GM23338 (cell line): Measurements from ENCODE around the gene TMEM63C. TPM values are rescaled to one million over a fixed set of nuclear protein-coding genes. Genes with fewer than 3 reads are reported as not detected.

Experiments
- ATAC-seq: fragments of 200-7000 bp; cut with Tn5 transposase; 3 replicates; pipeline ENCODE4 v1.9.1; 2020
- DNase-seq: peaks from one replicate; pipeline ENCODE4 v3.0.0-alpha.2; 2015; ENCODE audit warnings: low spot score
- H2AFZ ChIP-seq: fragments of 200-600 bp; sonication (generic); 2 replicates; pipeline ENCODE4 v1.8.0; 2016; ENCODE audit warnings: antibody characterized with exemption, mild to moderate bottlenecking, moderate library complexity
- H3F3A ChIP-seq: fragments of 200-600 bp; sonication (generic); replicated peaks from 2 replicates; pipeline ENCODE4 v1.8.0; 2017; ENCODE audit warnings: antibody characterized with exemption, mixed run types, low read depth
- H3K27ac ChIP-seq: fragments of 200-600 bp; sonication (generic); 2 replicates; pipeline ENCODE4 v1.6.1; 2016; ENCODE audit warnings: low read depth
- H3K27me3 ChIP-seq: fragments of 200-600 bp; sonication (generic); 2 replicates; pipeline ENCODE4 v1.8.0; 2016; ENCODE audit warnings: mild to moderate bottlenecking, mixed run types, moderate library complexity; ENCODE audit not compliant: insufficient read depth
- H3K36me3 ChIP-seq: fragments of 200-600 bp; sonication (generic); 2 replicates; pipeline ENCODE4 v1.8.0; 2016; ENCODE audit warnings: mild to moderate bottlenecking; ENCODE audit not compliant: insufficient read depth
- H3K4me1 ChIP-seq: fragments of 200-600 bp; sonication (generic); 2 replicates; pipeline ENCODE4 v1.8.0; 2016; ENCODE audit warnings: mild to moderate bottlenecking, moderate library complexity; ENCODE audit not compliant: insufficient read depth
- H3K4me2 ChIP-seq: fragments of 200-600 bp; sonication (generic); 2 replicates; pipeline ENCODE4 v1.7.1; 2017; ENCODE audit warnings: mixed run types
- H3K4me3 ChIP-seq: fragments of 200-600 bp; sonication (generic); 2 replicates; pipeline ENCODE4 v1.6.1; 2016; ENCODE audit warnings: mixed run types
- H3K79me2 ChIP-seq: fragments of 200-600 bp; sonication (generic); replicated peaks from 2 replicates; pipeline ENCODE4 v1.8.0; 2017; ENCODE audit warnings: mild to moderate bottlenecking; ENCODE audit not compliant: insufficient read depth
- H3K9me2 ChIP-seq: fragments of 200-600 bp; sonication (generic); 2 replicates; pipeline ENCODE4 v1.8.0; 2017; ENCODE audit not compliant: insufficient read depth
- H4K20me1 ChIP-seq: fragments of 200-600 bp; sonication (generic); replicated peaks from 2 replicates; pipeline ENCODE4 v1.8.0; 2017; ENCODE audit warnings: mild to moderate bottlenecking; ENCODE audit not compliant: insufficient read depth
- H3K27ac Mint-ChIP-seq: 2 replicates; pipeline ENCODE4 v1.8.0; 2020; ENCODE audit warnings: inconsistent platforms, mild to moderate bottlenecking, moderate library complexity, mixed read lengths
- H3K27me3 Mint-ChIP-seq: 3 replicates; pipeline ENCODE4 v1.8.0; 2022; ENCODE audit warnings: low read depth, mild to moderate bottlenecking, moderate library complexity, mixed read lengths, inconsistent platforms; ENCODE audit not compliant: insufficient read depth, poor library complexity
- H3K36me3 Mint-ChIP-seq: 3 replicates; pipeline ENCODE4 v1.8.0; 2021; ENCODE audit warnings: low read depth, mild to moderate bottlenecking, inconsistent platforms, moderate library complexity, mixed read lengths
- H3K4me1 Mint-ChIP-seq: 3 replicates; pipeline ENCODE4 v1.8.0; 2020; ENCODE audit warnings: mild to moderate bottlenecking, inconsistent platforms, mixed read lengths
- H3K4me3 Mint-ChIP-seq: 3 replicates; pipeline ENCODE4 v1.8.0; 2021; ENCODE audit warnings: moderate library complexity, mild to moderate bottlenecking, inconsistent platforms, mixed read lengths
- H3K9me3 Mint-ChIP-seq: 3 replicates; pipeline ENCODE4 v1.8.0; 2020; ENCODE audit warnings: moderate library complexity, mild to moderate bottlenecking, inconsistent platforms, mixed read lengths
- CREB1 ChIP-seq: fragments of 250-450 bp; sonication (Bioruptor Pico); IDR thresholded peaks from 2 replicates; pipeline ENCODE4 v1.5.0; 2020; ENCODE audit warnings: low read depth, mild to moderate bottlenecking, moderate library complexity
- EZH2 ChIP-seq: fragments of 200-600 bp; sonication (generic); IDR thresholded peaks from one replicate; pipeline ENCODE4 v1.8.0; 2017; ENCODE audit warnings: antibody characterized with exemption, mild to moderate bottlenecking, low read depth; ENCODE audit not compliant: unreplicated experiment
- EZH2phosphoT487 ChIP-seq: fragments of 200-600 bp; sonication (generic); IDR thresholded peaks from one replicate; pipeline ENCODE4 v1.8.1; 2018; ENCODE audit warnings: antibody characterized with exemption; ENCODE audit not compliant: unreplicated experiment
- JUNB ChIP-seq: IDR thresholded peaks from one replicate; pipeline ENCODE4 v1.6.1; 2016; ENCODE audit warnings: antibody characterized with exemption; ENCODE audit not compliant: unreplicated experiment
- NANOG ChIP-seq: IDR thresholded peaks from 2 replicates; pipeline ENCODE4 v1.6.1; 2016; ENCODE audit warnings: antibody characterized with exemption, borderline replicate concordance
- POLR2AphosphoS5 ChIP-seq: IDR thresholded peaks from 2 replicates; pipeline ENCODE4 v1.6.1; 2016; ENCODE audit warnings: antibody characterized with exemption, low read depth
- STAT1 ChIP-seq: IDR thresholded peaks from one replicate; pipeline ENCODE4 v1.6.1; 2016; ENCODE audit warnings: antibody characterized with exemption; ENCODE audit not compliant: unreplicated experiment
- ZNF114 ChIP-seq: fragments of 250-450 bp; sonication (Bioruptor Pico); IDR thresholded peaks from 2 replicates; pipeline ENCODE4 v1.5.0; 2020; ENCODE audit warnings: mild to moderate bottlenecking, moderate library complexity
- ZNF331 ChIP-seq: fragments of 250-450 bp; sonication (Bioruptor Pico); IDR thresholded peaks from 2 replicates; pipeline ENCODE4 v1.5.0; 2020; ENCODE audit warnings: low read depth, mild to moderate bottlenecking, moderate library complexity
- ZNF462 ChIP-seq: fragments of 250-450 bp; sonication (Bioruptor Pico); IDR thresholded peaks from 2 replicates; pipeline ENCODE4 v1.5.0; 2020; ENCODE audit warnings: mild to moderate bottlenecking, moderate library complexity
- polyA plus RNA-seq: library from polyadenylated mRNA; unstranded; fragments of >200 nt; fragmentation: Nextera tagmentation; extraction: Ambion mirVana; gene quantifications from 2 replicates; pipeline ENCODE4 v1.2.1, GENCODE V29; 2016
- total RNA-seq: library from RNA; depleted of rRNA; stranded (reverse); fragments of >200 nt; shearing (Covaris generic); gene quantifications from 2 replicates; pipeline ENCODE4 v1.2.3, GENCODE V29; 2014
- TF ChIP-seq, protein P1 (sequence below), 2 experiments: fragments of 200-600 bp in 1 of 2; sonication (generic) in 1 of 2; conservative IDR thresholded peaks; 2 replicates each; pipeline versions ENCODE4 v1.5.1 to v1.6.1; 2016 to 2017; ENCODE audit warnings: antibody characterized with exemption in 2 of 2, low read depth in 2 of 2, mild to moderate bottlenecking in 2 of 2, moderate library complexity in 1 of 2
- TF ChIP-seq, protein P2 (sequence below): IDR thresholded peaks from one replicate; pipeline ENCODE4 v1.6.1; 2018; ENCODE audit warnings: antibody characterized with exemption; ENCODE audit not compliant: unreplicated experiment
- TF ChIP-seq, protein P3 (sequence below): IDR thresholded peaks from 2 replicates; pipeline ENCODE4 v1.6.1; 2016; ENCODE audit warnings: antibody characterized with exemption

Gene TMEM63C
- total and polyA plus RNA-seq, 2 experiments from 2014 or later, result 2.1 to 6.3 TPM

GRCh38 chr14:77199590-77199989, 18.0 kb downstream of the TMEM63C start:
- peaks cover 11% of the 10 kb centered on the region for H3K27me3 Mint-ChIP-seq
- H3K9me3 Mint-ChIP-seq, result no peaks in the 10 kb centered on the region
- ATAC-seq (no peak), DNase-seq (no peak)
- no peaks in the 10 kb centered on the region for H3K36me3 Mint-ChIP-seq
- peaks cover 20% of the 10 kb centered on the region for H3K4me1 Mint-ChIP-seq
- H4K20me1 ChIP-seq, result no peaks in the 10 kb centered on the region; the same call in 1 of the 2 replicates
- no peaks in the 10 kb centered on the region for H3F3A ChIP-seq
- H3K36me3 ChIP-seq, result no peaks in the 10 kb centered on the region
- no peak overlapping the region for H3K27ac ChIP-seq
- no peaks in the 10 kb centered on the region for H3K79me2 ChIP-seq
- no peak overlapping the region for H2AFZ ChIP-seq
- H3K27me3 ChIP-seq, result no peaks in the 10 kb centered on the region
- no peak overlapping the region for H3K4me3 ChIP-seq
- H3K27ac Mint-ChIP-seq, result no peak overlapping the region
- no peaks in the 10 kb centered on the region for H3K9me2 ChIP-seq
- H3K4me2 ChIP-seq, result no peak overlapping the region
- H3K4me3 Mint-ChIP-seq, result no peak overlapping the region
- no peak for TF ChIP-seq EZH2phosphoT487
- no peak for TF ChIP-seq STAT1
- TF ChIP-seq POLR2AphosphoS5, result no peak
- TF ChIP-seq NANOG, result no peak
- TF ChIP-seq ZNF462 (CRISPR knock-in tag), result no peak
- no peak for TF ChIP-seq ZNF114 (CRISPR knock-in tag)
- TF ChIP-seq EZH2, result no peak
- no peak for TF ChIP-seq ZNF331 (CRISPR knock-in tag)
- no peak for TF ChIP-seq CREB1
- no peak for TF ChIP-seq JUNB
- TF ChIP-seq, protein P1, sequence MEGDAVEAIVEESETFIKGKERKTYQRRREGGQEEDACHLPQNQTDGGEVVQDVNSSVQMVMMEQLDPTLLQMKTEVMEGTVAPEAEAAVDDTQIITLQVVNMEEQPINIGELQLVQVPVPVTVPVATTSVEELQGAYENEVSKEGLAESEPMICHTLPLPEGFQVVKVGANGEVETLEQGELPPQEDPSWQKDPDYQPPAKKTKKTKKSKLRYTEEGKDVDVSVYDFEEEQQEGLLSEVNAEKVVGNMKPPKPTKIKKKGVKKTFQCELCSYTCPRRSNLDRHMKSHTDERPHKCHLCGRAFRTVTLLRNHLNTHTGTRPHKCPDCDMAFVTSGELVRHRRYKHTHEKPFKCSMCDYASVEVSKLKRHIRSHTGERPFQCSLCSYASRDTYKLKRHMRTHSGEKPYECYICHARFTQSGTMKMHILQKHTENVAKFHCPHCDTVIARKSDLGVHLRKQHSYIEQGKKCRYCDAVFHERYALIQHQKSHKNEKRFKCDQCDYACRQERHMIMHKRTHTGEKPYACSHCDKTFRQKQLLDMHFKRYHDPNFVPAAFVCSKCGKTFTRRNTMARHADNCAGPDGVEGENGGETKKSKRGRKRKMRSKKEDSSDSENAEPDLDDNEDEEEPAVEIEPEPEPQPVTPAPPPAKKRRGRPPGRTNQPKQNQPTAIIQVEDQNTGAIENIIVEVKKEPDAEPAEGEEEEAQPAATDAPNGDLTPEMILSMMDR (conservative IDR thresholded peaks at IDR 0.05; ENCODE audit: low read depth in 2 of 2), result no peak
- TF ChIP-seq, protein P2, sequence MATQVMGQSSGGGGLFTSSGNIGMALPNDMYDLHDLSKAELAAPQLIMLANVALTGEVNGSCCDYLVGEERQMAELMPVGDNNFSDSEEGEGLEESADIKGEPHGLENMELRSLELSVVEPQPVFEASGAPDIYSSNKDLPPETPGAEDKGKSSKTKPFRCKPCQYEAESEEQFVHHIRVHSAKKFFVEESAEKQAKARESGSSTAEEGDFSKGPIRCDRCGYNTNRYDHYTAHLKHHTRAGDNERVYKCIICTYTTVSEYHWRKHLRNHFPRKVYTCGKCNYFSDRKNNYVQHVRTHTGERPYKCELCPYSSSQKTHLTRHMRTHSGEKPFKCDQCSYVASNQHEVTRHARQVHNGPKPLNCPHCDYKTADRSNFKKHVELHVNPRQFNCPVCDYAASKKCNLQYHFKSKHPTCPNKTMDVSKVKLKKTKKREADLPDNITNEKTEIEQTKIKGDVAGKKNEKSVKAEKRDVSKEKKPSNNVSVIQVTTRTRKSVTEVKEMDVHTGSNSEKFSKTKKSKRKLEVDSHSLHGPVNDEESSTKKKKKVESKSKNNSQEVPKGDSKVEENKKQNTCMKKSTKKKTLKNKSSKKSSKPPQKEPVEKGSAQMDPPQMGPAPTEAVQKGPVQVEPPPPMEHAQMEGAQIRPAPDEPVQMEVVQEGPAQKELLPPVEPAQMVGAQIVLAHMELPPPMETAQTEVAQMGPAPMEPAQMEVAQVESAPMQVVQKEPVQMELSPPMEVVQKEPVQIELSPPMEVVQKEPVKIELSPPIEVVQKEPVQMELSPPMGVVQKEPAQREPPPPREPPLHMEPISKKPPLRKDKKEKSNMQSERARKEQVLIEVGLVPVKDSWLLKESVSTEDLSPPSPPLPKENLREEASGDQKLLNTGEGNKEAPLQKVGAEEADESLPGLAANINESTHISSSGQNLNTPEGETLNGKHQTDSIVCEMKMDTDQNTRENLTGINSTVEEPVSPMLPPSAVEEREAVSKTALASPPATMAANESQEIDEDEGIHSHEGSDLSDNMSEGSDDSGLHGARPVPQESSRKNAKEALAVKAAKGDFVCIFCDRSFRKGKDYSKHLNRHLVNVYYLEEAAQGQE, result no peak
- TF ChIP-seq, protein P3, sequence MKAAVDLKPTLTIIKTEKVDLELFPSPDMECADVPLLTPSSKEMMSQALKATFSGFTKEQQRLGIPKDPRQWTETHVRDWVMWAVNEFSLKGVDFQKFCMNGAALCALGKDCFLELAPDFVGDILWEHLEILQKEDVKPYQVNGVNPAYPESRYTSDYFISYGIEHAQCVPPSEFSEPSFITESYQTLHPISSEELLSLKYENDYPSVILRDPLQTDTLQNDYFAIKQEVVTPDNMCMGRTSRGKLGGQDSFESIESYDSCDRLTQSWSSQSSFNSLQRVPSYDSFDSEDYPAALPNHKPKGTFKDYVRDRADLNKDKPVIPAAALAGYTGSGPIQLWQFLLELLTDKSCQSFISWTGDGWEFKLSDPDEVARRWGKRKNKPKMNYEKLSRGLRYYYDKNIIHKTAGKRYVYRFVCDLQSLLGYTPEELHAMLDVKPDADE, result no peak
- peaks cover 13% of the 10 kb centered on the region; the same call in 1 of the 2 replicates for H3K4me1 ChIP-seq
